RKO (cell line): ENCODE measurements around the gene S100A6.

ENCODE experiments used
- DNase-seq: peaks from one replicate; pipeline ENCODE4 v3.0.0-alpha.2; 2016; ENCODE audit warnings: low spot score

The S100A6 gene

DNA sequence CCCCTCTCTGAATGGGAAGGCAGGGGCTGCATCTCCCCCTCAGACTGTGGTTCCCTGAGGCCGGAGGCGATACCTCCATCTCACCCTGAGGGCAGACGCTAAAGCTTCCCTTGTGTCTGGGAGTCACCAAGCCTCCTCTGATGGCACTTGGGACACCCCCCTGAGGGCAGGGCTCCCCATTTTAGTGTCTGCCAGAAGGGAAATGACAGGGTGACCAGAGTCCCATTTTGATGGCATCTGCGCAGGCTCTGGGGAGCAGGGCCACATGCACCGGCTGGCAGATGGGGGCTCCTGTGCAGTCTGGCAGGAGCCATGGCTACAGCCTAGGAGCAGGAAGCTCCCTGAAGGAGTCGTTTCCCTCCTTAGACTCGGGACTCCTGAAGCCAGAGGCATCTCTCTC, 28.2 kb upstream of the S100A6 start:
- peak; percentile 54 for DNase-seq

DNA sequence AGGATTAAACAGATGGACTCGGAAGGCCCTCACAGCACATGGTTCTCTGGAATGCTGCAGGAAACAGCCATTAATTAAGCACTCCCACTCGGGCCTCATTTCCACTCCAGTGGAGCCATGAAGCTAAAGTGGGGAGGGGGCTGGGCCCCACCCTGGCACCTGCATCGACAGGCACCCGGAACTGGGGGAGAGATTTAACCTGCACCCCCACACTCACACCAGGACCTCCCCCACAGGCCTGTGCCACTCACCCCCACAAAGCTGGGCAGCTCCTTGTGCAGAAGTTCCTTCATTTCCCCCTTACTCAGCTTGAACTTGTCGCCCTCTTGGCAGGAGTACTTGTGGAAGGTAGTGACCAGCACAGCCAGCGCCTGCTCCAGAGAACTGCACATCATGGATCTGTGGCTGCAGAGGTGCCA, 27.7 kb upstream of the S100A6 start:
- DNase-seq = peak; percentile 58

- DNase-seq = peak; percentile 60
Observed at GRCh38 chr1:153562021-153562420, 26.2 kb upstream of the S100A6 start.

DNA sequence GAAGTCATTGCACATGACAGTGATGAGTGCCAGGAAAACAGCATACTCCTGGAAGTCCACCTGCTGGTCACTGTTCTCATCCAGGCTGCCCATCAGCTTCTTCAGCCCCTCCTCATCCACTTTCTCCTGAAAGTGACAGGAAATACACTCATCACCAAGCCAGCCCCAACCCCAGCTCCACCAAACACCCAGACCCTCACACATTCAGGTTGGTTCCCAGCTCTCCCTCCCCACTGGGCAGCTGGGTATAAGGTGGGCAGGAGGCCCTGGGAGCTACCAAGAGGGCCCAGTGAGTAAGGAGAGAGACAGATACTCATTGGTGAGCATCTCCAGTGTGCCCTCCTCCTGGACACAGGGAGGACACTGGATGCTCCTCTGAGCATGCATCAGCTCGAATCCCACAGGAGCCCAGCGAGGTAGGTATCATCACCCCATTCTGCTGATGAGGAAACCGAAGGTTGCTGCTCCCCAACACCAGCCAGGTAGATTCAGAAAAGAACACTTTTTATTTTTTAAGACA, 25.7 kb upstream of the S100A6 start:
- peak; percentile 78 for DNase-seq

GRCh38 chr1:153560771-153561465, 25.1 kb upstream of the S100A6 start:
- DNase-seq = peak; percentile 67

DNA sequence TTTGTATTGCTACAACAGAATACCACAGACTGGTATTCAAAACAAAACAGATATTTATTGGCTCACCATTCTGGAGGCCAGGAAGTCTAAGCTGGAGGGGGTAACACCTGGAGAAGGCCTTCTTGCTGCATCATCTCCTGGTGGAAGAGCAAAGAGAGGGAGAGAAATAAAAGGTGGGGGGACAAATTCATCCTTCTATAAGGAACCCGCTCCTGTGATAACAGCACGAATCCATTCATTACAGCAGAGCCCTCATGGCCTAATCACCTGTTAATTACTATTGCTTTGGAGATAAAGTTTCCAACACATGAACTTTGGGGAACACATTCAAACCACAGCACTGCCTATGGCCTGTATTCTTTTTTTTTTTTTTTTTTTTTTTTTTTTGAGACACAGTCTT, 24.4 kb upstream of the S100A6 start:
- peak; percentile 26 for DNase-seq

DNA sequence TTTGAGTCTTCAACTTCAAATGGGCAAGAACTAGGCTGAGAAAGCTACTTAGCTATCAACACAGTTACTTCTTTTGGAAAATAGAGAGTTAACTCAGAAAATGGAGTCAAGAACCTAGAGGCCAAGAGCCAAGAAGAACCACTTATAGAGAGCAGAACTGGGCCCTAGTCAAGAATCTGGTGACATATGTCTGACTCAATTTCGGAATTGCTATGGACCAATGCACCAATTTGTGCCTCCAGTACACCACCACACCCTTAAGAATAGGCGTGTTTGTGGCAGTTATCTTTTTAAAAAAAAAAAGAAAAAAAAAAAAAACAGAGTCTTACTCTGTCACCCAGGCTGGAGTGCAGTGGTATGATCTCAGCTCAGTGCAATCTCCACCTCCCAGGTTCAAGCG, 22.1 kb upstream of the S100A6 start:
- DNase-seq = no peak

DNA sequence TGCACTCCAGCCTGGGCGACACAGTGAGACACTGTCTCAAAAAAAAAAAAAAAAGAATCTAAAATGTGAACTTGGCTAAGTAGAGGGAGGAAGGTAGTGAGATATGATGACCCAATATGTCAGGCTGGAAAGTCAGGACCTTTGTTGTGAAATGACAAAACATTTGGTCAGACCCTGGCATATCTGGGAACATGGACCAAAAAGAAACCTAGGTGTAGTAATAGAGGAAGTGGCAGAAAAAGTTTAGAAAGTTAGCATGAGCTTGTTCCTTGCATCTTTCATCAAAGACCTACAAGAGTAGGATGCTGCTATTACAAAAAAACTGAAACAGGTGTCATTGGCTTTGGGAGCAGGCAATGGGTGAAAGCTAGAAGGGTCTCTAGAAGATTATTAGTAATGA, 20.6 kb upstream of the S100A6 start:
- no peak for DNase-seq

GRCh38 chr1:153553830-153554541, 18.2 kb upstream of the S100A6 start:
- no peak for DNase-seq

DNA sequence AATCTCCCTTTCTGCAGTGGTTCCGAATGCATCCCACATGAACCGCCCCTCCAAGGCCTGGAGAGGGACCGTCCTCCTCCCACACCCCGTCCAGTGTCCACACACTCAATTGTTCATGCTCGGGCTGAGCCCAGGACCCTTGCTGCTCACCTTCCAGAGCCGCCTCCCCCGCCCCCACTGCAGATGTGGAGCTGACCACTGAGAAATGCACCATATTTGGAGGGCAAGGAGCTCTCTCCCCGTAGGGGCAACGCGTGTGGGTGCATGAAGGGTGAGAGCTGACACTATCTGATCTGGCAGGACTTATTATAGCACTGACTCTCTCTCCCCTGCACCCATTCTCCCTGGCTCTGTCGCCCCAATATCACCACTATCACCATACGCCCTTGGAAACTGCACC, 17.3 kb upstream of the S100A6 start:
- no peak for DNase-seq

- no peak for DNase-seq
Observed at GRCh38 chr1:153552335-153552734, 16.5 kb upstream of the S100A6 start.

DNA sequence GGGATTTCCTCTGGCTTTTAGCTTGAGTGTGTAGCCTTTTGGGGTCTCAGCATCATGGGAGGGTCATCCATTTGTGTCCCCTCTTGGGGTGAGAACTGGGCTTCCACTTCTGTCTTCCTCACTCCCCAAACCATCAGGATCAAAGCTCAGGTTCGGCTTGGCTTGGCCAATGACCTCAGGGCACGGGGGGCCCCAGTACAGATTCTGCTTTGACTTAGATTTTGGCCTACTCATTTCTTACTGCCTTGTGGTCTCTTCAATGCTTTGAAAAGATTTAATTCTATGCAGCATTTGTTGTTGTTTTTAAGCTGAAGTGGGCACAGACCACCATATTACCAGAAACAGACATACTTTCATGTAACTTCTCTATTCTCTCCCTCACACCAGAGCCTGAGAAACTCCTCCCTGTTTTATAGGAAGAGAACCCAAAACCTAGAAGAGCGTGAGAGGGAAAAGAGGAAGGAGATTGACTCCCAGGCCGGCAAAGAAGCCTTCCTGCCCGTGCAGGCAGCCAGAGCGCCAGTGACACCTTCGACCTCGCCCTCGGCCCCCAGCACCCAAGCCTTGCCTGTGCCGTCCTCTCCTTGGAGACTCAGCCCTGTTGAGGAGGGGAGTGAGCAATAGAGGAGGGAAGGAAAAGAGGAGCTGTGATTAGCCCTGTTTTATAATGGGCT, 15.2 kb upstream of the S100A6 start:
- no peak for DNase-seq

- no peak for DNase-seq
Observed at GRCh38 chr1:153550398-153550758, 14.6 kb upstream of the S100A6 start.

- no peak for DNase-seq
Observed at GRCh38 chr1:153549741-153550397, 14.1 kb upstream of the S100A6 start.

- no peak for DNase-seq
Observed at GRCh38 chr1:153548722-153549688, 13.2 kb upstream of the S100A6 start, which contains the start of gene S100A3. TSS of gene S100A3 (minus strand) at chr1:153549258. CDS start at chr1:153548485, 773 bp downstream.

DNA sequence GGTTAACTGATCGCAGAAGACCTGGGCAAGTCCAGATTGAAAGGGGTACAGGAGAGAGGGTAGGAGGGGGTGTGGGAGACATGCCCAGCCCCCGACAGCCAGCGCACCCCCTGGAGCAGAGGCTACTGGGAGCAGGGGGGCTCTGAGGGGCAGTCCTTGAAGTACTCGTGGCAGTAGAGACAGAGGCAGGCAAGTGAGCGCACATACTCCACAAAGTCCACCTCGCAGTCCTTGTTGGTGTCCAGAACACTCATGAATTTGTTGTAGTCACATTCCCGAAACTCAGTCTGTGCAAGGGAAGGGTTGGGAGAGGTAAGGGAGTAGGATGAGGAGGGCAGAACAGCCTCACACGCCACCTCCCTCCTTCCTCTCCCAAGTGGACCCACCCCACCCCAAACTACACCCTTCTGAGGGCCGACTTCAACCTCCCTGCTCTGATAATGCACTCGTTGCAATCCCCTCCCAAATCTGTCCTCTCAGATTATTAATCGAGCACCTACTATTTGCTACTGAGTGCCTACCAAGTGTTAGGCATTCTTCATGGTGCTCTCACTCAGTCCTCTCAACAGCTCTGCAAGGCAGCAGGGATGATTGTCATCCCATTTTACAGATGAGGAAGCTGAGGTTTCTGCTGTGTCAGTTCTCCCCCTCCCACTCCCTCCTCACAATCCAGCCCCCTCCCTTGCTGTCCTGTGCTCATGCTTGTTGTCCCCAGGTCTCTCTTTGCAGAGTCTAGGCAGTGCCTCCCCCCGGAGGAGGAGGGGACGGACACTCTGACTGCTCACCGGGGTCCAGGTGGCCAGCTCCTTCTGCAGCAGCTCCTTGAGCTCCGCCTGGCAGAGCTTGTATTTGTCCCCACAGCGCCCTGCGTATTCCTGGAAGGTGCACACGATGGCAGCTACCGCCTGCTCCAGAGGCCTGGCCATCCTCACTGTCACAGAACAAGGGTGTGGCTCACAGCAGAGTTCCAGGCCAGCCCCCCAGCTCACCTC, 12.1 kb upstream of the S100A6 start:
- DNase-seq = no peak

DNA sequence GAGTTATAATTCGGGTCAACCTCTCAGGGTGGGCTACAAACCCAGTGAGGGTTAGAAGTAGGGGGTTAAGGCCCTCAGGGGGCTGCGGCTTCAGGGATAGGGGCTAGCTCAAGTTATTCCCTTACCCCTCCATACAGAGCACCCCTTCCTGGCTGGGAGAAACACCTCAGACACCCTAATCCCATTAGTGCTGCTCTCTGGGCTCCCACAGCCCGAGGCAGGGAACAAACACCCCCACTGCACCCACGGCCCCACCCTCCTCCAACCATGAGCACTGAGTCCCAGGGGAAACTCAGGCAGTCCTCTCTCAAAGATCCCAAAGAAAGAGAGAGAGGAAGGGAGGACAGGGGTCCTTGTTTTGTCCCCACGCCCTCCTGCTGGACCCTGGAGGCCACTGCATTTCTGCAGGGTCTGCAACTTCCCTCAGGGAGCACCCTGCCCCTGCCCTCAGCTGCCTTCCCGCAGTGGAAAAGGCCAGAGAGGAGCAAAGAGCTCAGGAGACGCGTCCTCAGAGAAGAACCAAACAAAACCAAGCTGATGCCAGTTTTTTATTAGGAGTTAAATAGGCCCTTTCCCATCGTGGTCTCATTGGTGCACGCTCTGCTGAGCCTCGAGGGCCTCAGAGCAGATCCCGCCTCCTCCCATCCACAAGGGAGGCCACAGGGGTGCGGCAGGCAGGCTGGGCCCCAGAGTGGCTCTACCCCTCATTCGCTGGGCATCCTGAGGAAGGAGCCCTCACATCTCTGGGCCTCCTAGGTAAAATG, 11.2 kb upstream of the S100A6 start:
- DNase-seq = no peak

DNA sequence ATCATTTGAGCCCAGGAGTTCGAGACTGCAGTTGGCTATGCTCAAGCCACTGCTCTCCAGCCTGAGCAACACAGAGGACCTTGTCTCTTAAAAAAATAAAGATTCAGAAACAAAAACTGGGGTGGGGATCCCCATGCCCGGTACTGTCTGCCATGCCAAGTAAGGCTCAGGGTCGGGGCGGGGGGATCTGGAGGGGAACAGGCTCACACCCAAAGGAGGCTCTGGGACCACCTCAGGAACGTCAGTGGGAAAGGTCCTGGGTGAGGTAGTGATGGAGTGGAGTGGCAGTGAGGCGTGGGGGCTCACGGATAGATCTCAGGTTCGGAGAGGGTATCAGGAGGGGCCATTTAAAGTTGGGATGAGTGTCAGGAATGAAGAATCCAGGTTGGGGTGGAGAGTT, 10.6 kb upstream of the S100A6 start:
- no peak for DNase-seq
